ENCODE measurements around the gene CYB5R4. TPM values are rescaled to one million over a fixed set of nuclear protein-coding genes. Genes with fewer than 3 reads are reported as not detected.
A peak's percentile ranks its signal among the peaks of the same experiment; 100 is the strongest.

CYB5R4 gene
- total and polyA plus RNA-seq, 12 donors: 1.2 to 20.0 (median 15.5) TPM

- Histone ChIP-seq H3K9me3 (no peaks in the 10 kb centered on the region), H3K4me1 (peaks cover 3 to 22% (median 19%) of the 10 kb centered on the region in 9 donors), H3K27ac (no peak overlapping the region), H3K36me3 (no peaks in the 10 kb centered on the region), H3K4me3 (peak overlapping the region; percentile 12 to 53 (median 44)), H3K27me3 (peaks cover 0 to 71% (median 55%) of the 10 kb centered on the region in 7 donors)
- DNase-seq (no peak), ATAC-seq (peak in 1 of 8 donors; percentile 14)
- 7 to 14% methylated on average over 18 of the region's 18 CpGs for WGBS, 2 donors
- TF ChIP-seq CTCF (IDR thresholded peaks at IDR 0.05): no peak
- intact Hi-C loops (cut with DNase I): loop anchor here in 1 of 10 donors (10.0 kb wide), 1 partner anchor 789 kb away; the partner anchor contains the start of genes DOP1A and UBE3D
Observed at GRCh38 chr6:83854001-83854501, 5.4 kb upstream of the CYB5R4 start.

GRCh38 chr6:83854766-83855165 is 4.7 kb upstream of the CYB5R4 start:
- Histone ChIP-seq H3K4me1 (peaks cover 3 to 24% (median 20%) of the 10 kb centered on the region in 9 donors), H3K9me3 (no peaks in the 10 kb centered on the region), H3K4me3 (no peak overlapping the region), H3K27ac (no peak overlapping the region), H3K27me3 (peaks cover 0 to 71% (median 53%) of the 10 kb centered on the region in 7 donors), H3K36me3 (no peaks in the 10 kb centered on the region)
- TF ChIP-seq CTCF (IDR thresholded peaks at IDR 0.05): no peak
- intact Hi-C loops (cut with DNase I): loop anchor here in 1 of 10 donors (10.0 kb wide), 1 partner anchor 790 kb away; the partner anchor contains the start of genes DOP1A and UBE3D
- 56 to 70% methylated on average over 5 of the region's 5 CpGs for WGBS, 2 donors
- DNase-seq: no peak
- no peak for ATAC-seq

GRCh38 chr6:83860359-83860755 is 868 bp downstream of the CYB5R4 start:
- ATAC-seq: no peak
- Histone ChIP-seq H3K9me3 (no peaks in the 10 kb centered on the region), H3K4me3 (peak overlapping the region in 9 of 10 donors; percentile 67 to 94 (median 81)), H3K27ac (peak overlapping the region in 7 of 10 donors; percentile 79 to 93 (median 89)), H3K4me1 (peaks cover 3 to 25% (median 21%) of the 10 kb centered on the region in 9 donors), H3K27me3 (peaks cover 0 to 16% (median under 1%) of the 10 kb centered on the region in 7 donors), H3K36me3 (peaks cover 0 to 16% (median 3%) of the 10 kb centered on the region in 9 donors)
- TF ChIP-seq CTCF (IDR thresholded peaks at IDR 0.05): no peak
- intact Hi-C loops (cut with DNase I): no loop called here
- no peak for DNase-seq
- 22 to 23% methylated on average over 7 of the region's 7 CpGs for WGBS, 2 donors

GRCh38 chr6:83860782-83861495 is 1.4 kb downstream of the CYB5R4 start:
- no peak for DNase-seq
- H3K4me3 ChIP-seq: peak overlapping the region in 8 of 10 donors; percentile 70 to 94 (median 82)

More at GRCh38 chr6:83860782-83861495, 1.4 kb downstream of the CYB5R4 start:
- 79 to 82% methylated on average over 8 of the region's 8 CpGs for WGBS, 2 donors
- no peak for TF ChIP-seq CTCF (IDR thresholded peaks at IDR 0.05)
- no peak for ATAC-seq
- Histone ChIP-seq H3K27me3 (peaks cover 0 to 10% (median 0%) of the 10 kb centered on the region in 7 donors), H3K36me3 (peaks cover 0 to 22% (median 7%) of the 10 kb centered on the region in 9 donors), H3K9me3 (no peaks in the 10 kb centered on the region), H3K4me1 (peaks cover 3 to 25% (median 21%) of the 10 kb centered on the region in 9 donors), H3K27ac (peak overlapping the region in 3 of 10 donors; percentile 90 to 93 (median 90))
- intact Hi-C loops (cut with DNase I): no loop called here

Data from heart right ventricle (tissue), 16 donors.